Mammary epithelial cell (primary cell): ENCODE results near the gene MOCS3.

ENCODE experiments used
- CTCF ChIP-seq, 2 donors: IDR thresholded peaks in 1 of 2; conservative IDR thresholded peaks in 1 of 2; 2 replicates each; pipeline ENCODE4 v1.5.1; 2011 to 2012; ENCODE audit warnings: inconsistent platforms in 2 of 2, low read length in 2 of 2, mild to moderate bottlenecking in 2 of 2, control low read depth in 1 of 2, low read depth in 1 of 2; ENCODE audit not compliant: insufficient read depth in 1 of 2; ENCODE audit errors: extremely low read depth in 1 of 2
- EZH2 ChIP-seq: IDR thresholded peaks from 2 replicates; pipeline ENCODE4 v1.6.1; 2012; ENCODE audit warnings: low read length, inconsistent platforms, borderline replicate concordance

GRCh38 chr20:51004781-51005180, 46.2 kb downstream of the MOCS3 start:
- no peak for TF ChIP-seq CTCF (conservative IDR thresholded peaks at IDR 0.05 in 1 of 2, IDR thresholded peaks at IDR 0.05 in 1 of 2; ENCODE audit: extremely low read depth in 1 of 2, insufficient read depth in 1 of 2, low read depth in 1 of 2, low read length in 2 of 2)
- no peak for TF ChIP-seq EZH2
